HG03175 (cell line): ENCODE data around the gene ARHGEF12.

ENCODE experiments used
- ATAC-seq: cut with Tn5 transposase; IDR thresholded peaks from one replicate; pipeline ENCODE4 v1.9.1; 2021; ENCODE audit warnings: mild to moderate bottlenecking, moderate library complexity; ENCODE audit not compliant: unreplicated experiment

The ARHGEF12 gene

GRCh38 chr11:120385655-120386054 lies 49.4 kb downstream of the ARHGEF12 start:
- no peak for ATAC-seq

GRCh38 chr11:120386318-120386717 lies 50.1 kb downstream of the ARHGEF12 start:
- no peak for ATAC-seq

GRCh38 chr11:120386774-120387371 lies 50.7 kb downstream of the ARHGEF12 start:
- ATAC-seq: no peak

GRCh38 chr11:120388261-120388660 lies 52.0 kb downstream of the ARHGEF12 start:
- no peak for ATAC-seq

GRCh38 chr11:120389693-120390584 lies 53.7 kb downstream of the ARHGEF12 start:
- ATAC-seq: no peak

- no peak for ATAC-seq
Measured at GRCh38 chr11:120390585-120390922, 54.3 kb downstream of the ARHGEF12 start.

GRCh38 chr11:120391292-120391691 lies 55.1 kb downstream of the ARHGEF12 start:
- ATAC-seq: no peak

- no peak for ATAC-seq
Measured at GRCh38 chr11:120391854-120392253, 55.6 kb downstream of the ARHGEF12 start.

GRCh38 chr11:120392314-120392713 lies 56.1 kb downstream of the ARHGEF12 start:
- no peak for ATAC-seq

- no peak for ATAC-seq
Measured at GRCh38 chr11:120392793-120393192, 56.6 kb downstream of the ARHGEF12 start.

GRCh38 chr11:120394119-120394518 lies 57.9 kb downstream of the ARHGEF12 start:
- no peak for ATAC-seq

- no peak for ATAC-seq
Measured at GRCh38 chr11:120395778-120396177, 59.6 kb downstream of the ARHGEF12 start.

- ATAC-seq: no peak
Measured at GRCh38 chr11:120398132-120398531, 61.9 kb downstream of the ARHGEF12 start.

GRCh38 chr11:120399307-120399706 lies 63.1 kb downstream of the ARHGEF12 start:
- no peak for ATAC-seq

GRCh38 chr11:120400564-120401364 lies 64.6 kb downstream of the ARHGEF12 start:
- no peak for ATAC-seq

- no peak for ATAC-seq
Measured at GRCh38 chr11:120401506-120401905, 65.3 kb downstream of the ARHGEF12 start.

- ATAC-seq: no peak
Measured at GRCh38 chr11:120403966-120404365, 67.8 kb downstream of the ARHGEF12 start.

- no peak for ATAC-seq
Measured at GRCh38 chr11:120404495-120404894, 68.3 kb downstream of the ARHGEF12 start.

GRCh38 chr11:120409655-120410054 lies 73.4 kb downstream of the ARHGEF12 start:
- ATAC-seq: no peak

GRCh38 chr11:120410622-120411380 lies 74.6 kb downstream of the ARHGEF12 start:
- ATAC-seq: no peak

- ATAC-seq: no peak
Measured at GRCh38 chr11:120413480-120413879, 77.3 kb downstream of the ARHGEF12 start.
